Measurements from ENCODE around the gene TMEM74B.

Gene TMEM74B

GRCh38 chr20:1207293-1207878 is 22.6 kb upstream of the TMEM74B start:
- DNase-seq (ENCODE audit: low read depth) = no peak
- no peak for TF ChIP-seq CTCF (IDR thresholded peaks at IDR 0.05; ENCODE audit: control insufficient read depth, extremely low read depth, insufficient read depth)
- H3K4me3 ChIP-seq (ENCODE audit: low read depth, low read length) = no peak overlapping the region

DNA sequence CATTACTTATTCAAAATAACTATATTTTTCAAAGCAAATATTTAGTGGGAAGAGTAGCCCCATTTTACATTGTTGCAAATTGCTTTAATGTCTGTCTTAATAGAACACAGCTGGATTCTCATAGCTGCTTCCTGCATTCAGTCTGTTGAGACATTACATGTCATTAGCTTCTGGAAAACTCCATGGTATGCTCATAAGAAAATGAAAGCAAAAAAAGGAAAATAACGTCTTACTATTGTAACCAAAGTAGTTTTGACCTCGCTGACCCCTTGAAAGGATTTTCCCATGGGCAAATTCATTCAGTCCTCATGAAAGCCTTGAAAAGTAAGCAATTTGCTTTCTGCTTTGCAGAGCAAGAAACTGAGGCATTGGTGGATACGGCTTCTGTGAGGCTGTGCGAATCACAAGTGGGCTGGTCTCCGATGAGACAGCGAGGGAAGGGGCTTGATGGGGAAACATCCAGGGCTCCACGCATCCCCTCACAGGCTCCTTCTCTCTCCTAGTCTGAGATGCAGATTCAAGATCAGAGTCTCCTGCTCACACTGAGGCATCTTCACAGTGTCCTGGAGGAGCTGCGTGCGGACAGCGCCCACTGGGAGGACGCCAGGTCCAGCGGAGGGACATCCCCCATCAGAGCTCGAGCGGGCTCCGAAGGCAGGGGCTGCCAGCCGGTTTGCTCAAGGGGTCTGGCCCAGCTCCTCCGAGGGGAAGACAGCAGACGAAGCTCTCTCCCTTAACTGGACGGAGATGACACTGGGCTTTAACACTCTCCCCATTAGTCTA is 21.8 kb upstream of the TMEM74B start:
- no peak for DNase-seq (ENCODE audit: low read depth)
- TF ChIP-seq CTCF (IDR thresholded peaks at IDR 0.05; ENCODE audit: control insufficient read depth, extremely low read depth, insufficient read depth) = no peak
- H3K4me3 ChIP-seq (ENCODE audit: low read depth, low read length) = no peak overlapping the region

- no peak for TF ChIP-seq CTCF (IDR thresholded peaks at IDR 0.05; ENCODE audit: control insufficient read depth, extremely low read depth, insufficient read depth)
- no peak overlapping the region for H3K4me3 ChIP-seq (ENCODE audit: low read depth, low read length)
- DNase-seq (ENCODE audit: low read depth) = no peak
Observed at GRCh38 chr20:1205802-1206201, 21.0 kb upstream of the TMEM74B start.

DNA sequence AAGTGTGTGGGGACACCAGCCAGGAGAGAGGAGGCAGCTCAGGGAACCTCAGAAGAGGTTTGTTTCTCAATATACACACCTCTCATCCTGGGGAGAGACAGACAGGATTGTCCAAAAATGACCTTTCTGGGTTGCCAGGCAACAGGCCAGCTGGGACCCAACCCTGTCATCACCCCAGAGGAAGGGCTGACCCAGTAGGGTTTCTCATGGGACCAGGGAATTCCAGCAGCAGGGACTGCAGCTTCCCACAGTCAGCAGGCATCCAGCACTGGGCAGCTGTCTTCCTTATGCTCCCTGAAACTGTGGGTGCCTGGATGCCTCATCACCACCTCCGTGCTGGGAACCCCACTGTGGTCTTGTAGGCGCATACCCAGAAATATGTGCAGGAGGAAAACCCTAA is 19.8 kb upstream of the TMEM74B start:
- no peak for DNase-seq (ENCODE audit: low read depth)
- H3K4me3 ChIP-seq (ENCODE audit: low read depth, low read length) = no peak overlapping the region
- TF ChIP-seq CTCF (IDR thresholded peaks at IDR 0.05; ENCODE audit: control insufficient read depth, extremely low read depth, insufficient read depth) = no peak

DNA sequence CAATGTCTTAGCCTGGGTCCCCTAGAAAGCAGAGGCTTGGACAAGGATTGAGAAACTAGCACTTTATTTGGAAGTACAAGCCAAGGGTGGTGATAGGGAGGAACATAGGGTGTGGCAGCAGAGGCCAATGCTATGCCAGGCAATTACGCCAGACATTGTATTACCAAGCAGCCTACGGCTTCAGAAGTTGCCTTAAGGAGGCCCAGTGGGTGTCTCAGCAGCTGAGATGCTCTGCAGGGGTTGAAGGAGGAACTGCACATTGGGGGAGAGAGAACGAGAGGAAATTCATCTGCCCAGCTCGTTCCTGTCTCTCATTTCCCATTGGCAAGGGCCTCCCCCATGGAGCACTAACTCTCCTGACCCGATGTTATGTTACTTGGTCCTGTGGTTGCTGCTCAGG is 19.3 kb upstream of the TMEM74B start:
- no peak for DNase-seq (ENCODE audit: low read depth)
- TF ChIP-seq CTCF (IDR thresholded peaks at IDR 0.05; ENCODE audit: control insufficient read depth, extremely low read depth, insufficient read depth) = no peak
- H3K4me3 ChIP-seq (ENCODE audit: low read depth, low read length) = no peak overlapping the region

- no peak overlapping the region for H3K4me3 ChIP-seq (ENCODE audit: low read depth, low read length)
- DNase-seq (ENCODE audit: low read depth) = no peak
- TF ChIP-seq CTCF (IDR thresholded peaks at IDR 0.05; ENCODE audit: control insufficient read depth, extremely low read depth, insufficient read depth) = no peak
Observed at GRCh38 chr20:1203630-1204029, 18.8 kb upstream of the TMEM74B start.

All from LNCaP clone FGC (cell line).